ENCODE measurements around the gene CD27. TPM values are rescaled to one million over a fixed set of nuclear protein-coding genes. Genes with fewer than 3 reads are reported as not detected.

CD27 gene
- total RNA-seq, 1 experiment from 2014 or later = 0.23 TPM

DNA sequence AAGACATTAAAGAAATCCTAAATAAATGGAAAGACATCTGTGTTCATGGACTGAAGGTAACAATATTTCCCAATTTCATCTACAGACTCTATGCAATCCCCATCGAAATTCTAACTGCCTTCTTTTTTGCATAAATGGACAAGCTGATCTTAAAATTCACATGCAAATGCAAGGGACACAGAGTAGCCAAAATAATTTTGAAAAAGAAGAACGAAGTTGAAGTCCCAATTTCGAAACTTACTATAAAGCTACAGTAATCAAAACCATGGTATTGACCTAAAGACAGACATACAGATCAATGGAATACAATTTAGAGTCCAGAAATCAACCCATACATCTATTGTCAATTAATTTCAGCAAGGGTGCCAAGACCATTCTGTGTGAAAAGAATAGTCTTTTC is 16.4 kb upstream of the CD27 start:
- ChIA-PET POLR2A (no interaction called here), CTCF (interaction anchor here (0.5 kb wide), 1 partner anchor 1265 kb away, joined by 9 read pairs; no protein-coding TSS in a partner anchor)
- Histone ChIP-seq H3K9me3 (ENCODE audit: control insufficient read depth, insufficient read depth, low read depth, low read length) (no peaks in the 10 kb centered on the region), H3K27ac (ENCODE audit: low read length) (no peak overlapping the region), H3K4me3 (ENCODE audit: low read depth in 2 of 2, low read length in 2 of 2) (no peak overlapping the region), H3K4me1 (ENCODE audit: control insufficient read depth, insufficient read depth, low read length) (peaks cover 9% of the 10 kb centered on the region), H3K27me3 (ENCODE audit: control insufficient read depth, insufficient read depth, low read length) (no peaks in the 10 kb centered on the region), H3K36me3 (ENCODE audit: control insufficient read depth, insufficient read depth, low read length) (no peaks in the 10 kb centered on the region)
- BruUV-seq (replicated peaks) = no TSS peak
- ATAC-seq (no peak), DNase-seq (ENCODE audit: low read depth, low spot score) (no peak)
- in situ Hi-C loops (cut with HindIII; ENCODE audit: low pct_unique_long_range_greater_than_20kb, low sequenced_read_pairs) = no loop called here
- TF ChIP-seq SIN3A (IDR thresholded peaks at IDR 0.05; ENCODE audit: borderline replicate concordance, insufficient read depth, low read depth, low read length) (no peak), TCF7L2 (IDR thresholded peaks at IDR 0.05; ENCODE audit: low read depth, low read length) (no peak), POLR2AphosphoS5 (IDR thresholded peaks at IDR 0.05; ENCODE audit: low read depth, low read length) (no peak)
- TF ChIP-seq, protein P1, sequence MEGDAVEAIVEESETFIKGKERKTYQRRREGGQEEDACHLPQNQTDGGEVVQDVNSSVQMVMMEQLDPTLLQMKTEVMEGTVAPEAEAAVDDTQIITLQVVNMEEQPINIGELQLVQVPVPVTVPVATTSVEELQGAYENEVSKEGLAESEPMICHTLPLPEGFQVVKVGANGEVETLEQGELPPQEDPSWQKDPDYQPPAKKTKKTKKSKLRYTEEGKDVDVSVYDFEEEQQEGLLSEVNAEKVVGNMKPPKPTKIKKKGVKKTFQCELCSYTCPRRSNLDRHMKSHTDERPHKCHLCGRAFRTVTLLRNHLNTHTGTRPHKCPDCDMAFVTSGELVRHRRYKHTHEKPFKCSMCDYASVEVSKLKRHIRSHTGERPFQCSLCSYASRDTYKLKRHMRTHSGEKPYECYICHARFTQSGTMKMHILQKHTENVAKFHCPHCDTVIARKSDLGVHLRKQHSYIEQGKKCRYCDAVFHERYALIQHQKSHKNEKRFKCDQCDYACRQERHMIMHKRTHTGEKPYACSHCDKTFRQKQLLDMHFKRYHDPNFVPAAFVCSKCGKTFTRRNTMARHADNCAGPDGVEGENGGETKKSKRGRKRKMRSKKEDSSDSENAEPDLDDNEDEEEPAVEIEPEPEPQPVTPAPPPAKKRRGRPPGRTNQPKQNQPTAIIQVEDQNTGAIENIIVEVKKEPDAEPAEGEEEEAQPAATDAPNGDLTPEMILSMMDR (IDR thresholded peaks at IDR 0.05) = no peak
- TF ChIP-seq, protein P2, sequence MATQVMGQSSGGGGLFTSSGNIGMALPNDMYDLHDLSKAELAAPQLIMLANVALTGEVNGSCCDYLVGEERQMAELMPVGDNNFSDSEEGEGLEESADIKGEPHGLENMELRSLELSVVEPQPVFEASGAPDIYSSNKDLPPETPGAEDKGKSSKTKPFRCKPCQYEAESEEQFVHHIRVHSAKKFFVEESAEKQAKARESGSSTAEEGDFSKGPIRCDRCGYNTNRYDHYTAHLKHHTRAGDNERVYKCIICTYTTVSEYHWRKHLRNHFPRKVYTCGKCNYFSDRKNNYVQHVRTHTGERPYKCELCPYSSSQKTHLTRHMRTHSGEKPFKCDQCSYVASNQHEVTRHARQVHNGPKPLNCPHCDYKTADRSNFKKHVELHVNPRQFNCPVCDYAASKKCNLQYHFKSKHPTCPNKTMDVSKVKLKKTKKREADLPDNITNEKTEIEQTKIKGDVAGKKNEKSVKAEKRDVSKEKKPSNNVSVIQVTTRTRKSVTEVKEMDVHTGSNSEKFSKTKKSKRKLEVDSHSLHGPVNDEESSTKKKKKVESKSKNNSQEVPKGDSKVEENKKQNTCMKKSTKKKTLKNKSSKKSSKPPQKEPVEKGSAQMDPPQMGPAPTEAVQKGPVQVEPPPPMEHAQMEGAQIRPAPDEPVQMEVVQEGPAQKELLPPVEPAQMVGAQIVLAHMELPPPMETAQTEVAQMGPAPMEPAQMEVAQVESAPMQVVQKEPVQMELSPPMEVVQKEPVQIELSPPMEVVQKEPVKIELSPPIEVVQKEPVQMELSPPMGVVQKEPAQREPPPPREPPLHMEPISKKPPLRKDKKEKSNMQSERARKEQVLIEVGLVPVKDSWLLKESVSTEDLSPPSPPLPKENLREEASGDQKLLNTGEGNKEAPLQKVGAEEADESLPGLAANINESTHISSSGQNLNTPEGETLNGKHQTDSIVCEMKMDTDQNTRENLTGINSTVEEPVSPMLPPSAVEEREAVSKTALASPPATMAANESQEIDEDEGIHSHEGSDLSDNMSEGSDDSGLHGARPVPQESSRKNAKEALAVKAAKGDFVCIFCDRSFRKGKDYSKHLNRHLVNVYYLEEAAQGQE (IDR thresholded peaks at IDR 0.05; ENCODE audit: insufficient read depth in 1 of 2, low read depth in 2 of 2, low read length in 1 of 2) = no peak
- intact Hi-C loops (cut with micrococcal nuclease; ENCODE audit: unreplicated experiment) = no loop called here

DNA sequence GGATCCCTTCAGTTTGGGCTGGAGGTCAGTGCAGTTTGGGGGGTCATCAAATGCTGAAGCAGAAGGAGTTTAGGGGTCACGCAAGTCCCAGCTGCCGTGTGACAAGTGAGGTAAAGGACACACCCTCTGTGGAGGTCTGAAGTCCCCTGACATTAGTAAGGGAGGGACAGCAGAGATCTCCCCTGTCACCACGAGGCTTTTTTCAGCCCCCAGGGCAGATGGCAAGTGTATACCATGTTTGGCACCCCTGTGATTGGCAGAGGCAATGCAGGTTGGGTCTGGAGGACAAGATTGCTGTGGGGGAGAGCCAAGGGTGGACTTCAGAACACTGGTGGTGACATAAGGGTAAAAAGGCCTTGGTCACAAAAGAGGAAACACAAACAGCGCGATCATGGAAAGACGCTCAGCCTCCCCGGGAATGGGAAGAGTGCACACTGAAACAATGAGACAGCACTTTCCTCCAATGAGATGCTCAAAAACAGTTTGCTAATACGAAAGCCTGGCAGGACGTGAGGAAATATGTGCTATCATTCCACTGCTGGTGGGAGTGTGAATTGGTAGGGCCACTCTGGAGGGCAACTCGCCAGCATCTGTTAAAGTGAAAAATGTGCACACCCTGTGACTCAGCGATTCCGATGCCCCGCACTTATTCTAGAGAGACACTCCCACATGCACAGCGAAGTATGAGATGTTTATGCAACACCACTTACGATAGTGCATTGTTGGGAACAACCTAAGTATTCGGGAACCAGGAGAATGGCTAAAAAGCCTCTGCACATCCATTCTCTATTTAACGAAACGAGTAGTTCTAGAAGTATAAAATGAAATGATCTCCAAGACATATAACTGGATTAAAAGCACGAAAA is 14.4 kb upstream of the CD27 start:
- H3K27ac ChIP-seq (ENCODE audit: low read length) = peak overlapping the region; percentile 85
- no peaks in the 10 kb centered on the region for H3K9me3 ChIP-seq (ENCODE audit: control insufficient read depth, insufficient read depth, low read depth, low read length)
- ChIA-PET POLR2A (no interaction called here), CTCF (no interaction called here)
- peak; percentile 56 for DNase-seq (ENCODE audit: low read depth, low spot score)
- peaks cover 9% of the 10 kb centered on the region for H3K4me1 ChIP-seq (ENCODE audit: control insufficient read depth, insufficient read depth, low read length)
- intact Hi-C loops (cut with micrococcal nuclease; ENCODE audit: unreplicated experiment) = no loop called here
- ATAC-seq = peak; percentile 92
- peak overlapping the region; percentile 27 to 57 for H3K4me3 ChIP-seq (ENCODE audit: low read depth in 2 of 2, low read length in 2 of 2)
- no TSS peak for BruUV-seq (replicated peaks)
- no peaks in the 10 kb centered on the region for H3K36me3 ChIP-seq (ENCODE audit: control insufficient read depth, insufficient read depth, low read length)
- in situ Hi-C loops (cut with HindIII; ENCODE audit: low pct_unique_long_range_greater_than_20kb, low sequenced_read_pairs) = no loop called here
- TF ChIP-seq SIN3A (IDR thresholded peaks at IDR 0.05; ENCODE audit: borderline replicate concordance, insufficient read depth, low read depth, low read length) (no peak), TCF7L2 (IDR thresholded peaks at IDR 0.05; ENCODE audit: low read depth, low read length) (no peak), POLR2AphosphoS5 (IDR thresholded peaks at IDR 0.05; ENCODE audit: low read depth, low read length) (no peak)
- TF ChIP-seq, protein P2 (IDR thresholded peaks at IDR 0.05; ENCODE audit: insufficient read depth in 1 of 2, low read depth in 2 of 2, low read length in 1 of 2) = no peak
- TF ChIP-seq, protein P1 (IDR thresholded peaks at IDR 0.05) = no peak
- no peaks in the 10 kb centered on the region for H3K27me3 ChIP-seq (ENCODE audit: control insufficient read depth, insufficient read depth, low read length)
